Stomach (tissue), 9 donors: ENCODE data around the gene HOXC11. TPM values are rescaled to one million over a fixed set of nuclear protein-coding genes. Genes with fewer than 3 reads are reported as not detected.

Experiments used
- DNase-seq, 2 donors: peaks; one replicate each; pipeline versions ENCODE4 v3.0.0 to v3.0.0-alpha.2; 2013 to 2019
- H3K27ac ChIP-seq, 5 donors: fragments of 200-600 bp in 4 of 5; sonication (generic) in 4 of 5; one replicate each; pipeline ENCODE4 v1.5.1; 2013 to 2019; ENCODE audit warnings: mild to moderate bottlenecking in 1 of 5, moderate library complexity in 1 of 5
- H3K27me3 ChIP-seq, 3 donors: fragments of 200-600 bp; sonication (generic); one replicate each; pipeline ENCODE4 v1.5.1; 2017 to 2019; ENCODE audit warnings: mixed run types in 1 of 3
- H3K36me3 ChIP-seq, 4 donors: fragments of 200-600 bp; sonication (generic); 1 replicate in 3 of 4; 2 replicates in 1 of 4; pipeline ENCODE4 v1.5.1; 2016 to 2019
- H3K4me1 ChIP-seq, 4 donors: fragments of 200-600 bp; sonication (generic); one replicate each; pipeline ENCODE4 v1.5.1; 2016 to 2019
- H3K4me3 ChIP-seq, 4 donors: fragments of 200-600 bp; sonication (generic) in 3 of 4; one replicate each; pipeline ENCODE4 v1.5.1; 2016 to 2019; ENCODE audit warnings: mild to moderate bottlenecking in 1 of 4
- H3K9me3 ChIP-seq, 4 donors: fragments of 200-600 bp; sonication (generic); one replicate each; pipeline ENCODE4 v1.5.1; 2016 to 2019
- CTCF ChIP-seq, 7 experiments: fragments of 450-650 bp in 4 of 7; fragments of 200-600 bp in 3 of 7; sonication (generic) in 3 of 7; IDR thresholded peaks; one replicate each; pipeline ENCODE4 v1.5.1; 2016 to 2019; ENCODE audit warnings: antibody characterized with exemption in 7 of 7, control low read depth in 2 of 7, mild to moderate bottlenecking in 1 of 7
- EP300 ChIP-seq: sonication (generic); formaldehyde crosslinking; IDR thresholded peaks from one replicate; pipeline ENCODE4 v1.6.1; 2017; ENCODE audit warnings: antibody characterized with exemption
- POLR2A ChIP-seq, 4 donors: fragments of 450-650 bp; IDR thresholded peaks; one replicate each; pipeline ENCODE4 v1.6.1; 2016; ENCODE audit warnings: antibody characterized with exemption in 4 of 4, control low read depth in 2 of 4, mild to moderate bottlenecking in 1 of 4, moderate library complexity in 1 of 4
- POLR2AphosphoS5 ChIP-seq, 3 donors: sonication (generic); formaldehyde crosslinking; IDR thresholded peaks; one replicate each; pipeline ENCODE4 v1.6.1; 2016; ENCODE audit warnings: antibody characterized with exemption in 3 of 3
- whole genome bisulfite sequencing, 5 donors: extraction: QIAGEN DNeasy Blood & Tissue Kit in 3 of 5; methylation state at CpG; one replicate each; pipeline versions ENCODE4 v1.1.5 to v1.1.7; 2013 to 2018; 5-methylcytosine and 5-hydroxymethylcytosine counted together
- intact Hi-C: fragments of 100-400 bp; cut with DNase I; formaldehyde crosslinking; loops from one replicate; pipeline ENCODE4 v1.15.1; 2023; ENCODE audit warnings: low total_unique reads
- polyA plus RNA-seq, 3 donors: library from polyadenylated mRNA; stranded (reverse); fragments of 200-250 nt; gene quantifications; one replicate each; pipeline ENCODE4 v1.2.3, GENCODE V29; 2013
- total RNA-seq, 5 donors: library from RNA; depleted of rRNA; stranded (reverse); fragments of >200 nt; gene quantifications; one replicate each; pipeline versions ENCODE4 v1.1.0 to v1.2.3, GENCODE V29; 2014 to 2016
- donor health status: healthy with polysubstance abuse.
- donor health status: Bipolar disorder and iron deficiency.
- donor health status: healthy.

The HOXC11 gene
- total and polyA plus RNA-seq, 8 donors = not detected

- no peak within 1 kb of the TSS for H3K27ac ChIP-seq
- H3K27me3 ChIP-seq = peaks cover 42 to 100% (median 97%) of the 10 kb centered on the region in 3 donors
- no peaks in the 10 kb centered on the region for H3K36me3 ChIP-seq
- peak within 1 kb of the TSS in 1 of 4 donors; percentile 4 for H3K4me3 ChIP-seq
- no peak for TF ChIP-seq CTCF (IDR thresholded peaks at IDR 0.05)
- no peaks in the 10 kb centered on the region for H3K9me3 ChIP-seq
- intact Hi-C loops = no loop called here
- WGBS, 5 donors = 6 to 10% (median 8%) methylated on average over 36 to 56 of the region's 56 CpGs
- peaks cover 0 to 34% (median 19%) of the 10 kb centered on the region in 4 donors for H3K4me1 ChIP-seq
- peak in 1 of 2 donors; percentile 72 for DNase-seq
Observed at GRCh38 chr12:53938326-53939140, 34.4 kb upstream of the HOXC11 start, which contains the start of gene HOXC13. Gene HOXC13, plus strand, starts transcription at chr12:53938831. Its CDS starts 76 bp downstream, at chr12:53938907.

- Histone ChIP-seq H3K9me3 (no peaks in the 10 kb centered on the region), H3K4me1 (peaks cover 0 to 34% (median 19%) of the 10 kb centered on the region in 4 donors), H3K27me3 (peaks cover 42 to 100% (median 97%) of the 10 kb centered on the region in 3 donors), H3K27ac (no peak overlapping the region), H3K4me3 (no peak overlapping the region), H3K36me3 (no peaks in the 10 kb centered on the region)
- 5 to 10% (median 6%) methylated on average over 11 to 91 of the region's 91 CpGs for WGBS, 5 donors
- intact Hi-C loops = no loop called here
- peak in 1 of 2 donors; percentile 65 for DNase-seq
- no peak for TF ChIP-seq EP300
- no peak for TF ChIP-seq POLR2A (IDR thresholded peaks at IDR 0.05)
- no peak for TF ChIP-seq CTCF (IDR thresholded peaks at IDR 0.05)
- TF ChIP-seq POLR2AphosphoS5 (IDR thresholded peaks at IDR 0.05) = no peak
Observed at GRCh38 chr12:53939141-53940108, 33.5 kb upstream of the HOXC11 start.

- Histone ChIP-seq H3K27ac (no peak overlapping the region), H3K36me3 (no peaks in the 10 kb centered on the region), H3K9me3 (no peaks in the 10 kb centered on the region), H3K4me1 (peaks cover 0 to 37% (median 18%) of the 10 kb centered on the region in 4 donors), H3K4me3 (no peak overlapping the region), H3K27me3 (peaks cover 46 to 100% (median 97%) of the 10 kb centered on the region in 3 donors)
- 6 to 14% (median 9%) methylated on average over 7 to 9 of the region's 9 CpGs for WGBS, 5 donors
- TF ChIP-seq EP300 = no peak
- TF ChIP-seq POLR2AphosphoS5 (IDR thresholded peaks at IDR 0.05) = no peak
- TF ChIP-seq POLR2A (IDR thresholded peaks at IDR 0.05) = no peak
- TF ChIP-seq CTCF (IDR thresholded peaks at IDR 0.05) = no peak
- intact Hi-C loops = no loop called here
- no peak for DNase-seq
Observed at GRCh38 chr12:53940443-53941014, 32.4 kb upstream of the HOXC11 start.

- no peaks in the 10 kb centered on the region for H3K9me3 ChIP-seq
- H3K36me3 ChIP-seq = no peaks in the 10 kb centered on the region
- no peak for DNase-seq
- peaks cover 0 to 31% (median 15%) of the 10 kb centered on the region in 4 donors for H3K4me1 ChIP-seq
- no peak overlapping the region for H3K27ac ChIP-seq
- H3K4me3 ChIP-seq = no peak overlapping the region
- TF ChIP-seq POLR2AphosphoS5 (IDR thresholded peaks at IDR 0.05) = no peak
- TF ChIP-seq CTCF (IDR thresholded peaks at IDR 0.05) = no peak
- TF ChIP-seq EP300 = no peak
- no peak for TF ChIP-seq POLR2A (IDR thresholded peaks at IDR 0.05)
- intact Hi-C loops = no loop called here
- H3K27me3 ChIP-seq = peaks cover 47 to 100% (median 97%) of the 10 kb centered on the region in 3 donors
Observed at GRCh38 chr12:53941187-53941586, 31.7 kb upstream of the HOXC11 start.
